IMR-90 (cell line): ENCODE results near the gene ZNF229. TPM values are rescaled to one million over a fixed set of nuclear protein-coding genes. Genes with fewer than 3 reads are reported as not detected.

Experiments
- ATAC-seq: fragments of 200-7000 bp; cut with Tn5 transposase; 2 replicates; pipeline ENCODE4 v1.9.1; 2020; ENCODE audit warnings: low read depth, mild to moderate bottlenecking, moderate library complexity
- BruUV-seq: library from RNA; stranded (reverse); fragments of 400-500 nt; replicated peaks from 2 replicates; lab custom pipeline; 2021; lab: Mats Ljungman, UMichigan
- CTCF ChIA-PET: fragments of 300-600 bp; formaldehyde crosslinking; extraction: SDS; loops from one replicate; lab custom pipeline; 2021; ENCODE audit warnings: antibody characterized with exemption; lab: Yijun Ruan, JAX
- POLR2A ChIA-PET: fragments of 300-600 bp; sonication (Branson Sonifier 250); formaldehyde crosslinking; loops from one replicate; lab custom pipeline; 2022; ENCODE audit warnings: antibody characterized with exemption; ENCODE audit not compliant: unreplicated experiment; lab: Charles Lee
- DNase-seq: peaks from one replicate; pipeline ENCODE4 v3.0.0; 2013
- H2AFZ ChIP-seq: replicated peaks from 2 replicates; pipeline ENCODE3; 2013; ENCODE audit warnings: low read length, mild to moderate bottlenecking; ENCODE audit not compliant: poor library complexity
- H2AK5ac ChIP-seq: 2 replicates; pipeline ENCODE4 v1.6.1; 2013; ENCODE audit warnings: low read depth, low read length, inconsistent platforms
- H2AK9ac ChIP-seq: replicated peaks from 2 replicates; pipeline ENCODE3; 2013; ENCODE audit warnings: mild to moderate bottlenecking, low read depth, low read length, moderate library complexity; ENCODE audit not compliant: poor library complexity
- H2BK120ac ChIP-seq: 2 replicates; pipeline ENCODE4 v1.6.1; 2013; ENCODE audit warnings: low read depth, low read length, inconsistent platforms
- H2BK15ac ChIP-seq: 3 replicates; pipeline ENCODE4 v1.6.1; 2013; ENCODE audit warnings: low read depth, low read length, inconsistent platforms
- H2BK20ac ChIP-seq: 2 replicates; pipeline ENCODE4 v1.6.1; 2013; ENCODE audit warnings: low read depth, mild to moderate bottlenecking, inconsistent platforms, low read length, moderate library complexity
- H2BK5ac ChIP-seq: 2 replicates; pipeline ENCODE4 v1.6.1; 2013; ENCODE audit warnings: mild to moderate bottlenecking, low read depth, low read length, inconsistent platforms; ENCODE audit not compliant: poor library complexity, severe bottlenecking
- H3K14ac ChIP-seq: replicated peaks from 2 replicates; pipeline ENCODE4 v1.6.1; 2013; ENCODE audit warnings: low read depth, low read length, inconsistent platforms
- H3K18ac ChIP-seq: 2 replicates; pipeline ENCODE4 v1.6.1; 2013; ENCODE audit warnings: low read depth, low read length, control low read depth
- H3K23ac ChIP-seq: 2 replicates; pipeline ENCODE4 v1.6.1; 2013; ENCODE audit warnings: low read depth, low read length, inconsistent platforms
- H3K27ac ChIP-seq: 2 replicates; pipeline ENCODE4 v1.5.1; 2013; ENCODE audit warnings: mild to moderate bottlenecking, control low read depth, low read length; ENCODE audit not compliant: insufficient read depth
- H3K27me3 ChIP-seq: 2 replicates; pipeline ENCODE4 v1.6.1; 2013; ENCODE audit warnings: low read length; ENCODE audit not compliant: control insufficient read depth, insufficient read depth
- H3K36me3 ChIP-seq: 2 replicates; pipeline ENCODE4 v1.6.1; 2013; ENCODE audit warnings: low read length, mixed read lengths; ENCODE audit not compliant: control insufficient read depth, insufficient read depth
- H3K4ac ChIP-seq: 2 replicates; pipeline ENCODE4 v1.6.1; 2013; ENCODE audit warnings: low read depth, low read length, inconsistent platforms
- H3K4me1 ChIP-seq: 2 replicates; pipeline ENCODE4 v1.6.1; 2013; ENCODE audit warnings: low read length, mixed read lengths; ENCODE audit not compliant: control insufficient read depth, insufficient read depth
- H3K4me2 ChIP-seq: 2 replicates; pipeline ENCODE4 v1.6.1; 2013; ENCODE audit warnings: low read depth, mild to moderate bottlenecking, control low read depth, low read length, moderate library complexity
- H3K4me3 ChIP-seq: 2 replicates; pipeline ENCODE4 v1.5.1; 2013; ENCODE audit warnings: low read depth, mild to moderate bottlenecking, control low read depth, low read length, moderate library complexity; ENCODE audit not compliant: insufficient read depth
- H3K56ac ChIP-seq: 2 replicates; pipeline ENCODE4 v1.6.1; 2013; ENCODE audit warnings: low read length, inconsistent platforms; ENCODE audit not compliant: insufficient read depth; ENCODE audit errors: extremely low read depth
- H3K79me1 ChIP-seq, 2 experiments: 2 replicates each; pipeline ENCODE4 v1.6.1; 2013; ENCODE audit warnings: low read length in 2 of 2, inconsistent platforms in 1 of 2, low read depth in 1 of 2
- H3K9ac ChIP-seq: 2 replicates; pipeline ENCODE4 v1.6.1; 2013; ENCODE audit warnings: low read depth, low read length, control low read depth
- H3K9me1 ChIP-seq: 2 replicates; pipeline ENCODE4 v1.6.1; 2013; ENCODE audit warnings: low read length, inconsistent platforms; ENCODE audit not compliant: insufficient read depth
- H3K9me3 ChIP-seq: 2 replicates; pipeline ENCODE4 v1.6.1; 2013; ENCODE audit warnings: low read length; ENCODE audit not compliant: control insufficient read depth, insufficient read depth
- H4K20me1 ChIP-seq: 2 replicates; pipeline ENCODE4 v1.6.1; 2013; ENCODE audit warnings: low read length, inconsistent platforms; ENCODE audit not compliant: insufficient read depth
- H4K5ac ChIP-seq: 2 replicates; pipeline ENCODE4 v1.6.1; 2013; ENCODE audit warnings: mild to moderate bottlenecking, low read depth, low read length, control low read depth
- H4K8ac ChIP-seq, 2 experiments: 2 replicates each; pipeline ENCODE4 v1.6.1; 2013; ENCODE audit warnings: low read depth in 2 of 2, low read length in 2 of 2, control low read depth in 1 of 2, inconsistent platforms in 1 of 2
- H4K91ac ChIP-seq: 2 replicates; pipeline ENCODE4 v1.6.1; 2013; ENCODE audit warnings: low read depth, low read length, inconsistent platforms; ENCODE audit not compliant: insufficient read depth
- BHLHE40 ChIP-seq: fragments of 150-350 bp; IDR thresholded peaks from 2 replicates; pipeline ENCODE4 v1.6.1; 2016; ENCODE audit warnings: mild to moderate bottlenecking, low read depth, low read length
- CTCF ChIP-seq: conservative IDR thresholded peaks from 2 replicates; pipeline ENCODE4 v1.5.1; 2012; ENCODE audit warnings: mild to moderate bottlenecking, low read depth, low read length, improper control_type of control experiment
- FOS ChIP-seq: fragments of 150-350 bp; IDR thresholded peaks from 2 replicates; pipeline ENCODE4 v1.6.1; 2016; ENCODE audit warnings: low read depth, low read length
- MAFK ChIP-seq: IDR thresholded peaks from 2 replicates; pipeline ENCODE4 v1.6.1; 2012; ENCODE audit warnings: low read depth, low read length, improper control_type of control experiment
- MAZ ChIP-seq: IDR thresholded peaks from 2 replicates; pipeline ENCODE4 v1.6.1; 2012; ENCODE audit warnings: low read depth, mild to moderate bottlenecking, low read length, improper control_type of control experiment, moderate library complexity, borderline replicate concordance
- NFE2L2 ChIP-seq: fragments of 150-350 bp; IDR thresholded peaks from 2 replicates; pipeline ENCODE4 v1.6.1; 2016; ENCODE audit warnings: low read depth, mild to moderate bottlenecking, low read length
- POLR2A ChIP-seq: IDR thresholded peaks from 2 replicates; pipeline ENCODE4 v1.6.1; 2012; ENCODE audit warnings: mild to moderate bottlenecking, low read depth, low read length
- RAD21 ChIP-seq: IDR thresholded peaks from 2 replicates; pipeline ENCODE4 v1.6.1; 2012; ENCODE audit warnings: low read length, improper control_type of control experiment
- RCOR1 ChIP-seq: IDR thresholded peaks from 2 replicates; pipeline ENCODE4 v1.6.1; 2012; ENCODE audit warnings: mild to moderate bottlenecking, low read length, improper control_type of control experiment; ENCODE audit not compliant: insufficient replicate concordance
- RFX5 ChIP-seq: IDR thresholded peaks from 2 replicates; pipeline ENCODE4 v1.8.0; 2012; ENCODE audit warnings: low read depth, mild to moderate bottlenecking, low read length, moderate library complexity
- SMC3 ChIP-seq: fragments of 150-350 bp; IDR thresholded peaks from 2 replicates; pipeline ENCODE4 v1.6.1; 2016; ENCODE audit warnings: low read depth, mild to moderate bottlenecking, antibody characterized with exemption, low read length, moderate library complexity
- WGBS, 2 experiments: methylation state at CpG; one replicate each; pipeline versions ENCODE4 v1.1.5 to v1.1.7; 2013; ENCODE audit warnings: missing lambda C conversion rate in 2 of 2; ENCODE audit not compliant: insufficient read length in 1 of 2; ENCODE audit errors: extremely low coverage in 2 of 2; 5-methylcytosine and 5-hydroxymethylcytosine counted together
- dilution Hi-C: fragments of 300-500 bp; cut with HindIII; formaldehyde crosslinking; loops from one replicate; pipeline ENCODE4 v1.14.3; 2018; ENCODE audit warnings: low sequenced_read_pairs; ENCODE audit not compliant: unreplicated experiment
- in situ Hi-C: fragments of 300-500 bp; cut with MboI; formaldehyde crosslinking; loops from 3 replicates; pipeline ENCODE4 v1.14.3; 2019; ENCODE audit warnings: low sequenced_read_pairs, inconsistent platforms, mixed read lengths
- intact Hi-C: fragments of 100-400 bp; cut with micrococcal nuclease; formaldehyde crosslinking; loops from 2 replicates; pipeline ENCODE4 v1.10.0; 2022
- polyA plus RNA-seq, 3 experiments: library from polyadenylated mRNA; depleted of rRNA; stranded (reverse); fragments of >200 nt; gene quantifications; 2 replicates each; pipeline ENCODE4 v1.2.3, GENCODE V29; 2012; ENCODE audit warnings: low replicate concordance in 1 of 3
- total RNA-seq: library from RNA; depleted of rRNA; stranded (reverse); fragments of >200 nt; gene quantifications from 2 replicates; pipeline ENCODE4 v1.2.3, GENCODE V29; 2012

Gene ZNF229
- total and polyA plus RNA-seq, 2 of the 4 experiments (the other 2 are of a cell fraction), result 3.4 to 17.6 TPM

- H2BK20ac ChIP-seq, result no peak overlapping the region
- H2AK9ac ChIP-seq, result no peak overlapping the region
- no peaks in the 10 kb centered on the region for H3K27me3 ChIP-seq
- H2AFZ ChIP-seq, result no peak overlapping the region
- H2AK5ac ChIP-seq, result no peak overlapping the region
- no peak overlapping the region for H3K4me2 ChIP-seq
- H3K14ac ChIP-seq, result no peak overlapping the region
- ATAC-seq (no peak), DNase-seq (no peak)
- WGBS, 2 experiments, result no CpG with 5 or more reads among the region's 2 CpGs
- no TSS peak for BruUV-seq
- H3K4me1 ChIP-seq, result no peaks in the 10 kb centered on the region
- no peak overlapping the region for H3K9ac ChIP-seq
- no peak overlapping the region for H4K91ac ChIP-seq
- dilution Hi-C loops, result no loop called here
- intact Hi-C loops, result no loop called here
- H3K23ac ChIP-seq, result no peak overlapping the region
- H4K8ac ChIP-seq, result no peak overlapping the region
- H2BK15ac ChIP-seq, result no peak overlapping the region
- H2BK120ac ChIP-seq, result no peak overlapping the region
- no peak overlapping the region for H3K56ac ChIP-seq
- no peak overlapping the region for H4K5ac ChIP-seq
- in situ Hi-C loops, result no loop called here
- H3K27ac ChIP-seq, result no peak overlapping the region
- CTCF ChIA-PET, result no interaction called here
- no peak overlapping the region for H3K4ac ChIP-seq
- H3K79me1 ChIP-seq, result no peaks in the 10 kb centered on the region
- H3K9me1 ChIP-seq, result no peaks in the 10 kb centered on the region
- POLR2A ChIA-PET, result no interaction called here
- no peak overlapping the region for H2BK5ac ChIP-seq
- no peak overlapping the region for H3K18ac ChIP-seq
- TF ChIP-seq POLR2A (no peak), FOS (no peak), MAZ (no peak), RCOR1 (no peak), SMC3 (no peak), CTCF (no peak), RAD21 (no peak), MAFK (no peak), BHLHE40 (no peak), NFE2L2 (no peak), RFX5 (no peak)
- H3K36me3 ChIP-seq, result peaks cover 35% of the 10 kb centered on the region
- H3K4me3 ChIP-seq, result no peak overlapping the region
- H4K20me1 ChIP-seq, result no peaks in the 10 kb centered on the region
- peaks cover 46% of the 10 kb centered on the region for H3K9me3 ChIP-seq
Observed at GRCh38 chr19:44435441-44435840, 12.8 kb downstream of the ZNF229 start.
